AML-193 (cell line): ENCODE data around the gene HLA-E.
"Not testable (repeated sequence)": the region's sequence is repeated elsewhere in the genome, so short reads cannot be mapped to it uniquely, and the experiment has no call there.

ENCODE experiments used
- DNase-seq, 2 experiments: peaks; one replicate each; lab custom pipeline; 2025; lab: John Stamatoyannopoulos, UW

Gene HLA-E

DNA sequence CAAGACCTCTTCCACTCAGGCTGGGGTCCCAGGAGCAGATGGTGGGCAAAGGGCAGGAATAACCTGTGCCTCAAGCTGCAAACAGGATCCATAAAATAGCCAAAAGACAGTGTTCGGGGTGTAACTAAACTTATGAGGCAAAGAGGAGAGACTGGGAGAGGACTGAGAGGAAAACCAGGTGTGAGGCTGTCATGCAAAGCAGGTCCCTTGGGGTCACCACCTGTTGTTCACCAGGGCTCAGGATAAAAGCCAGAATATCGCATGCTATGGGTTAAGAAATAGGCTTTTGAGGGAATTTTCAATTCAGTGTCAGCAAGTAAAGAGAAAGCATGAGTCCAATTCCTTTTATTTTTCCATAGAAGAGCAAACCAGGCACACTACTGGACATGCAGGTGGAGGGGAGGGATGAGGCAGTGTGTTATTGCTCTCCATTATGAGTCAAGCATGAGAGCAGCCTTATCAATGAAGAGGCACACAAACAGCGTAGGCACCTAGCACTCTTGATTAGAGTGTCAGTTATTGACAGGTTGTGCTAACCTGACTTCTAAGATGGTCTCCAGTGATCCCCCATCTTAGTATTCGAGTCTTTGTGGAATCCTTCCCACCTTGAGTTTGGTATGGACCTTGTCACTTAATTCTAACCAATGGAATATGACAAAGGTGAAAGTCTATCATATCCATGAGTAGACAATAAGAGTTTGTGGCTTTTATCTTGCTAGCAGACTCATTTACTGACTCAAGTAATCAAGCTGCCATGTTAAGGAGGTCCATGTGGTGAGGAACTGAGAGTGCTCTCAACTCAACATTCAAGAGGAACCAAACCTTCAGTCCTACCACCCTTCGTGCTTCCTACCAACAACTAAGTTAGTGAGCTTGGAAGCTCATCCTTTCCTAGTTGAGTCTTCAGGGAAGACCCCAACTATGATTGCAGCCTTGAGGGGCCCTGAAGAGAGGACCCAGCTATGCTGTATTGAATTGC lies 18.8 kb downstream of the HLA-E start:
- no peak for DNase-seq

GRCh38 chr6:30508890-30509736 lies 19.8 kb downstream of the HLA-E start:
- peak; percentile 92 to 97 for DNase-seq

DNA sequence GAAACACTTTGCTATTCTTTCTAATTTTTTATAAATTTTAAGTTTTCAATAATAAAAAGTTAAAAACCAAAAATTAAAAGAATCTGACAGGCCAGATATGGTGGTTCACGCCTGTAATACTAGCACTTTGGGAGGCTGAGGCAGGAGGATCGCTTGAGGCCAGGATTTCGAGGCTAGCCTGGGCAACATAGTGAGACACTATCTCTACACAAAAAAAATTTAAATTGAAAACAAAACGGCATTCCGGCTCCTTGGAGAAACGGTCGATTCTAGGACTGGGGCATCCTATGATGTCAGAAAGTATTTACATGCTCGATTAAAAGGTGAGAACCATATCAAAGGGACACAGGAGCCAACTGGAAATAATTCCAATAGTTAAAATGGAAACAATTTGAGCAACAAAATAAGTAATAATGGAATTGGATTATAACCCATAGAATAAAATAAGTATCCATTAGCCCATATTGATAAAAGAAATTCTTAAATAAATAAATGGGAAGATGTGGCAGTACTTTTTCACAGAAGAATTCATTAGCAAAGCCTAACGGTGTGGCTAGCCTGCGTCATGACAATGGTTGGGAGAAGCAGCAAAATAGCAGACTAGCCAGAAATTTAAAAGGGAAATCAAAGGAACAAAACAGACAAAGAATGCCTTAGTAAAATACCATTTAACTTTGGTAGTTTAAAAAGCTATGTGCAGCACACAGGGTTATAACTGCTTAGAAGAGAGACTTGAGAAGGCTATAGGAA lies 21.3 kb downstream of the HLA-E start:
- DNase-seq: no peak

DNA sequence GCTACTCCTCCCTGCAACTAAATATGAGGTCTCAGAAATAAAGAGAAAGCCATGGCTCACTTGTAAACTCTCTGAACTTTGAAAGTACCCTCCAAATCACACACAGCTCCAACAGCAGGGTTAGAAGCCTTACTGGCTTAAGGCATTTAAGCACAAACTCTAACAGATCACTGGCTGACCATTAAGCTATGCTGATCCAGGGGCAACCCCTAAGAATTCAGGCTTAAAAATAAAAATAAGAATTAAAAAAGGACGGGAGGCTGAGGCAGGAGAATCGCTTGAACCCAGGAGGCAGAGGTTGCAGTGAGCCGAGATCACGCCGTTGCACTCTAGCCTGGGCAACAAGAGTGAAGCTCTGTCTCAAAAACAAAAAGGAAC lies 21.8 kb downstream of the HLA-E start:
- DNase-seq: no peak

DNA sequence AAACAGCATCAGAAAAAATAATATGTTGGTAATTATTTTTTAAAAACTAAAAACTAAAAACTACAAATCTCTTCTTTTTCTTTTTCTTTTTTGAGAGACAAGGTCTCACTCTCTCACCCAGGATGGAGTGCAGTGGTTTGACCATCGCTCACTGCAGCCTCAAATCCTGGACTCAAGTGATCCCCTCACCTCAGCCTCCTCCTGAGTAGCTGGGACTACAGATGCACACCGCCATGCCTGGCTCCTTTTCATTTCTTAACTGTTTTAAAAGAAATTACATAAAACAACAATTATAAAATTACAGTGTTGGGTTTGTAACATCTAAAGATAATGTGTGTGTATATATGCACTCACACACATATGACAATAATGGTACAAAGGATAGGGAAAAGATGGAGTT lies 24.1 kb downstream of the HLA-E start:
- no peak for DNase-seq

DNA sequence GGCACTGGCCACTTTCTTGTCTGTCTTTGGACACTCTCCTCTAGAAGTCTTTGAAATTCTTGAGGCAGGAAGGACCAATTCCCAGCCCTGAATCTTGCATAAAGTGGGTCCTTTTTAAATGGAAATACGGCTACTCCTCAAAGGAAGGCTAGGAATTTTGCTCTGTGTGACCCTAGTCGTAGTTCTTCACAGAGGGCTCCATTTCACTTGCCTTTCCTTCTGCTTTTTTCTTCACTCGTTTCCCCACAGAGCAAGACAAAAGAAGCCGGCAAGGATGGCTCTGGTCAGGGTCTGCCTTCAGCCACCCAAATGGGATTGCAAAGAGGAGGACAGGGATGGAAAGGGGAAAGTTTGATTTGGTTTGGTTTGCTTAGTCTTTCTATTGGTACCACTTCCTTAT lies 25.8 kb downstream of the HLA-E start:
- no peak for DNase-seq

DNA sequence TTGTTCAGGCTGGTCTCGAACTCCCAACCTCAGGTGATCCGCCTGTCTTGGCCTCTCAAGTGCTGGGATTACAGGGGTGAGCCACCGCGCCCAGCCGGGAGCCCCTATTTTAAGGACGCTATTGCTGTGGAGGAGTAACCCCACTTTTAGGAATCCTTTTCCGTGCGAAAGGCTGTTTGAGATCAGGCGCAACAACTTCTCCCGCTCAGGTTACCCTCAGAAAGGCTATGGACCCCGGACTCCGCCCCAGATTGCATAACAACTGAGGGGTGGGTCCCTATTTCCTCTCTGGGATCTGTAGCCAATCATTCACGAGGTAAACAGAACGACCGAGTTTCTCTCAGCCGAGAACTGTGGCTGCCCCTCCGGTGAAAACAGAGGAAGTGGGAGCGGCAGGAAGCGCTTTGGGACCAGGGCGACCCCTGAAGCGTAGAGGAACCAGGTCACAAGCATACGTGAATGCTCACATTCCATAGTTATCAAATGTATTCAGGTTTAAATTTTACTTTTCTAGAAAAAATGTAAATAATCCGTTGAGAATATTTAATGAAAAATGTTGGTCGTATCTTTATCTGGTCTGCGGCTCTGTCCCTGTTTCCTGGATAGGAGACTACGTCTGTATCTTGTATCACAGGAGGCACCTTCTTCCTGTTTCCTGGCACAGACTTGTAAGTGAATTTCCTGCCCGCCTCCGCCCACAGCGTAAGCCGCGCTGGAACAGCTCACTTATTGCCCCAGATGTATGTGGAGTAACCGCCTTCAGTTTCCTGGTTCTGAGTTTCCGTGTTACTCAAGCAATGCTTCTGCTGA lies 26.8 kb downstream of the HLA-E start:
- peak; percentile 100 for DNase-seq

GRCh38 chr6:30516754-30517076 lies 27.4 kb downstream of the HLA-E start:
- DNase-seq: not testable (repeated sequence)

DNA sequence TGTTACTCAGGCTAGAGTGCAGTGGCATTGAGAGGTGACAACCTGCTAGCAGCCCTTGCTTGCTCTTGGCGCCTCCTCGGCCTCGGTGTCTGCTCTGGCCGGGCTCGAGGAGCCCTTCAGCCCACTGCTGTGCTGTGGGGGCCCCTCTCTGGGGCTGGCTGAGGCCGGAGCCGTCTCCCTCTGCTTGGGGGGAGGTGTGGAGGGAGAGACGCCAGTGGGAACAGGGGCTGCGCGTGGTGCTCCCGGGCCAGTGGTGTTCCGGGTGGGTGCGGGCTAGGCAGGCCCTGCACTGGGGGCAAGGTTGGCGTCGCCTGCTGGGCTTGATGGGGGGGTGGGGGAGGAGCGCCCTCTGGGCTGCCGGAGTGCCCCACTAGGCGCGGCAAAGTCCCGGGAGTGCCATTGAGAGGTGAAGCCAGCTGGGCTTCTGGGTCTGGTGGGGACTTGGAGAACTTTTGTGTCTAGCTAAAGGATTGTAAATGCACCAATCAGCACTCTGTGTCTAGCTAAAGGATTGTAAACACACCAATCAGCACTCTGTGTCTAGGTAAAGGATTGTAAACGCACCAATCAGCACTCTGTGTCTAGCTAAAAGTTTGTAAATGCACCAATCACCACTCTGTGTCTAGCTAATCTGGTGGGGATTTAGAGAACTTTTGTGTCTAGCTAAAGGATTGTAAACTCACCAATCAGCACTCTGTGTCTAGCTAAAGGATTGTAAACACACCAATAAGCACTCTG lies 28.6 kb downstream of the HLA-E start:
- DNase-seq: not testable (repeated sequence)

- DNase-seq: not testable (repeated sequence)
Observed at GRCh38 chr6:30518505-30519145, 29.3 kb downstream of the HLA-E start.

DNA sequence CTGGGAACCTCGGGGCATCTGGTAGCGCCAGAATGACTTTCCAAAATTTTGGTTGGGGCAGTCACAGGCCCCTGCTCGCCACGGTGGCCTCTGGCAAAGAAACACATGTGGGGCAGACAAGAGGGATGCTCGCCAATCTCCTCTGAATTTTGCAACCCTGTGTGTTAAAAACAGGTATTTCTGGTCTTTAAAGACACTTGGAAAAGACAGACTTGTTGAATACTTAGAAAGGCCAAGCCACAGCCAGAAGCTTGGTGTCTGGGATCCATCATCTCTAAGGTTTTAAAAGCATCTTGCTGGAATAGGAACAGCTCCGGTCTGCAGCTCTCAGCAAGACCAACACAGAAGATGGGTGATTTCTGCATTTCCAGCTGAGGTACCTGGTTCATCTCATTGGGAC lies 31.2 kb downstream of the HLA-E start:
- DNase-seq: no peak

DNA sequence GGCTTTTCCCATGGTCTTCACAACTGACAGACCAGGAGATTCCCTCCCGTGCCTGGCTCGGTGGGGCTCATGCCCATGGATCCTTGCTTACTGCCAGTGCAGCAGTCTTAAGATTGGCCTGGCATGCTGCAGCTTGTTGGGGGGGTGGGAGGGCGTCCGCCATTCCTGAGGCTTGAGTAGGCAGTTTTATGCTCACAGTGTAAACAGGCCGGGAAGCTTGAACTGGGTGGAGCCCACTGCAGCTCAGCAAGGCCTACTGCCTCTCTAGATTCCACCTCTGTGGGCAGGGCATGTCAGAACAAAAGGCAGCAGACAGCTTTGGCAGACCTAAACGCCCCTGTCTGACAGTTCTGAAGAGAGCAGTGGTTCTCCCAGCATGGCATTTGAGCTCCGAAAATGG lies 31.8 kb downstream of the HLA-E start:
- not testable (repeated sequence) for DNase-seq

DNA sequence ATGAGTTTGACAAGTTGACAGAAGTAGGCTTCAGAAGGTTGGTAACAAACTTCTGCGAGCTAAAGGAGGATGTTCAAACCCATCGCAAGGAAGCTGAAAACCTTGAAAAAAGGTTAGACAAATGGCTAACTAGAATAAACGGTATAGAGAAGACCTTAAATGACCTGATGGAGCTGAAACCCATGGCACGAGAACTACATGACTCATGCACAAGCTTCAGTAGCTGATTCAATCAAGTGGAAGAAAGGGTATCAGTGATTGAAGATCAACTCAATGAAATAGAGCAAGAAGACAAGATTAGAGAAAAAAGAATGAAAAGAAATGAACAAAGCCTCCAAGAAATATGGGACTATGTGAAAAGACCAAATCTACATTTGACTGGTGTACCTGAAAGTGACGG lies 32.6 kb downstream of the HLA-E start:
- not testable (repeated sequence) for DNase-seq

GRCh38 chr6:30526444-30526843 lies 37.1 kb downstream of the HLA-E start:
- not testable (repeated sequence) for DNase-seq

DNA sequence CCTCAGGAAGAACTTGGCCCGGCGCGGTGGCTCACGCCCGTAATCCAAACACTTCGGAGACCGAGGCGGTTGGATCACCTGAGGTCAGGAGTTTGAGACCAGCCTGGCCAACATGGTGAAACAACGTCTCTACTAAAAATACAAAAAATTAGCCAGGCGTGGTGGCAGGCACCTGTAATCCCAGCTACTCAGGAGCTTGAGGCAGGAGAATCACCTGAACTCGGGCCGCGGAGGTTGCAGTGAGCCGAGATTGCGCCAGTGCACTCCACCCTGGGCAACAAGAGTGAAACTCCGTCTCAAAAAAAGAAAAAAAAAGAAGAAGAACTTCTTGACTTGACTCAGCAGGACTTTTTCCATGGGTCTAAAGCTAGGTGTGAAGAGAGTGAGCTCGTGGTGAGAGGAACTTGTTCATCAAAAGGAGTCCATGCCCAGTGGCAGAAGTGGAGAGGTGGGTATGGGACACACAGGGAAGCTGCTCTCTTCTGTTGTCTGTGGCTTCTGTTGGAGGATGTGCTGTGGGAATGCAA lies 40.1 kb downstream of the HLA-E start:
- not testable (repeated sequence) for DNase-seq

GRCh38 chr6:30530014-30530413 lies 40.7 kb downstream of the HLA-E start:
- DNase-seq: no peak

DNA sequence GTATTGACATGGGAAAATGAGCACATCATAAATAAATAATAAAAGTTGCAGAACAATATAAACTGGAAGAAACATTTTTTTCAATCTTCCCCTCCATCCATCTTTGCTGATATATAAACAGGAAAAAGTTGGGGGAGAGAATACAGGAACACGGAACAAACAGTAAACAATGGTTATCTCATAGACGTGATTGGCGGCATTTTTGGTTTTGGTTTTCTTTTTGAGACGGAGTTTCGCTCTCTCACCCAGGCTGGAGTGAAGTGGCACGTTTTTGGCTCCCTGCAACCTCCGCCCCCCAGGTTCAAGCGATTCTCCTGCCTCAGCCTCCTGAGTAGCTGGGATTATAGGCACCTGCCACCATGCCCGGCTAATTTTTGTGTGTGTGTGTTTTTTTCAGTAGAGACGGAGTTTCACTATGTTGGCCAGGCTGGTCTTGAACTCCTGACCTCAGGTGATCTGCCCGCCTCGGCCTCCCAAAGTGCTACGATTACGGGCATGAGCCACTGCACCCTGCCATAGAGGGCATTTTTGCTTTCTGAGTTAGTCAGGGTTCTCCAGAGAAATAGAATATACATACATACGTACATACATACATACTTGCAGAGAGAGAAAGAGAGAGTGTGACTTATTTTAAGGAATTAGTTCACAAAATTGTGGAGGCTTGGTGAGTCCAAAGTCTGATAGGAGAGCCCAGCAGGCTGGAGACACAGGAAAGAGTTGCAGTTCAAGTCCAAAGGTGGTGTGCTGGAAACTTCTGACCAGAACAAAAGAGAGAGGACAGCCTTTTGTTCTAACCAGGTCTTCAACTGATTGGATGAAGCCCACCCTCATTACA lies 44.4 kb downstream of the HLA-E start:
- no peak for DNase-seq

GRCh38 chr6:30537931-30538330 lies 48.6 kb downstream of the HLA-E start:
- DNase-seq: no peak
